ENCODE results near the gene NHLRC4.

DNA sequence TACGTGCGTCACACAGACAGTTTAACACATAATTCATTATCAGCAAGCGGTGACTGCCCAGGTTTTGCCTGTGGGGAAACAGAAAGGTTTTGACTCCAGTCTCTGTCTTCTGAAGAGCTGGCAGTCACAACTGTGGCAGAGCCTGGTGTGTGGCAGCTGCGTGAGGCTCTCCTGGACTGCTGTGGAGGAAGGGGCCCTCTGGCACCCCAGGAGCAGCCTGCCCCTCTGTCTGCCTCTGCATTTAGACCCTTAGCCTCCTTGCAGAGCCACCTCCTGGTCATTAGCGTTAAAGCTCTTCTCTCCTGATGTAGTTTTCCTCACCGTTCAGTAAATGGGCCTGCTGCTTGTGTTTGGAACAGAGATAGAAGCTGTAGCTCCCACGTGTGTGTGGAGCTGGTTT is 34.0 kb downstream of the NHLRC4 start:
- no peak for TF ChIP-seq POLR2A (IDR thresholded peaks at IDR 0.05; ENCODE audit: low read depth, low read length)
- no peak for TF ChIP-seq SPI1 (IDR thresholded peaks at IDR 0.05; ENCODE audit: low read depth, low read length)
- TF ChIP-seq POLR2AphosphoS5 (IDR thresholded peaks at IDR 0.05; ENCODE audit: low read depth, low read length), result no peak
